K562 (cell line): ENCODE data around the gene EYA3. TPM values are rescaled to one million over a fixed set of nuclear protein-coding genes. Genes with fewer than 3 reads are reported as not detected.

Experiments
- ATF7 ChIP-seq: fragments of 450-650 bp; IDR thresholded peaks from 2 replicates; pipeline ENCODE4 v1.7.1; 2014; ENCODE audit warnings: mild to moderate bottlenecking, moderate library complexity
- CBX8 ChIP-seq: fragments of 200-600 bp; sonication (generic); IDR thresholded peaks from 2 replicates; pipeline ENCODE4 v1.6.1; 2012; ENCODE audit warnings: borderline replicate concordance, mixed run types, low read depth, mild to moderate bottlenecking, moderate library complexity, mixed read lengths, low read length, control low read depth, inconsistent platforms; ENCODE audit not compliant: poor library complexity, severe bottlenecking; ENCODE audit errors: extremely low read depth
- CHD4 ChIP-seq: fragments of 200-600 bp; sonication (generic); IDR thresholded peaks from 3 replicates; pipeline ENCODE4 v1.6.1; 2012; ENCODE audit warnings: low read depth, mild to moderate bottlenecking, mixed read lengths, low read length, inconsistent platforms; ENCODE audit not compliant: insufficient read depth, insufficient replicate concordance, poor library complexity, severe bottlenecking
- ELF2 ChIP-seq: fragments of 250-450 bp; sonication (Bioruptor Pico); IDR thresholded peaks from 2 replicates; pipeline ENCODE4 v1.5.0; 2021; ENCODE audit warnings: mild to moderate bottlenecking
- GTF2E2 ChIP-seq: fragments of 200-800 bp; sonication (Bioruptor generic); IDR thresholded peaks from 2 replicates; pipeline ENCODE4 v1.6.1; 2016; ENCODE audit warnings: missing genetic modification characterization, missing compliant biosample characterization
- HCFC1 ChIP-seq: IDR thresholded peaks from 2 replicates; pipeline ENCODE4 v1.6.1; 2012; ENCODE audit warnings: low read depth, low read length, improper control_type of control experiment
- HDAC8 ChIP-seq: fragments of 450-650 bp; IDR thresholded peaks from 2 replicates; pipeline ENCODE4 v1.6.1; 2016; ENCODE audit warnings: mild to moderate bottlenecking, missing genetic modification characterization, moderate library complexity, missing compliant biosample characterization
- KAT2B ChIP-seq: IDR thresholded peaks from one replicate; pipeline ENCODE4 v1.6.1; 2012; ENCODE audit warnings: low read depth, mild to moderate bottlenecking, control low read depth, inconsistent platforms, low read length, moderate library complexity
- KDM2B ChIP-seq: fragments of 250-450 bp; sonication (Bioruptor Pico); IDR thresholded peaks from 2 replicates; pipeline ENCODE4 v1.8.0; 2021; ENCODE audit warnings: mild to moderate bottlenecking, moderate library complexity
- MBD2 ChIP-seq: sonication (generic); IDR thresholded peaks from 2 replicates; pipeline ENCODE4 v1.6.1; 2016; ENCODE audit warnings: low read depth, borderline replicate concordance
- NFE2 ChIP-seq: IDR thresholded peaks from 2 replicates; pipeline ENCODE4 v1.6.1; 2014; ENCODE audit warnings: antibody characterized with exemption, low read depth
- NONO ChIP-seq, 2 experiments: fragments of 200-400 bp in 1 of 2; fragments of 450-650 bp in 1 of 2; formaldehyde crosslinking in 1 of 2; IDR thresholded peaks; 2 replicates each; pipeline ENCODE4 v1.6.1; 2017; ENCODE audit warnings: low read depth in 2 of 2, mild to moderate bottlenecking in 2 of 2, moderate library complexity in 2 of 2, low read length in 1 of 2
- PHF20 ChIP-seq: fragments of 450-650 bp; IDR thresholded peaks from 2 replicates; pipeline ENCODE4 v1.6.1; 2018; ENCODE audit not compliant: partially characterized antibody
- PML ChIP-seq: IDR thresholded peaks from 2 replicates; pipeline ENCODE4 v1.6.1; 2012; ENCODE audit warnings: low read length, inconsistent platforms
- PURB ChIP-seq: sonication (generic); formaldehyde crosslinking; IDR thresholded peaks from 2 replicates; pipeline ENCODE4 v1.9.0; 2021; ENCODE audit warnings: low read depth, mild to moderate bottlenecking, missing genetic modification reagents
- SIN3B ChIP-seq: fragments of 450-650 bp; IDR thresholded peaks from 2 replicates; pipeline ENCODE4 v1.6.1; 2017; ENCODE audit warnings: low read depth, mild to moderate bottlenecking, moderate library complexity
- SP1 ChIP-seq: sonication (generic); formaldehyde crosslinking; IDR thresholded peaks from 2 replicates; pipeline ENCODE4 v1.8.1; 2022; ENCODE audit warnings: mild to moderate bottlenecking, missing genetic modification reagents
- TAF1 ChIP-seq: IDR thresholded peaks from 2 replicates; pipeline ENCODE4 v1.6.1; 2011; ENCODE audit warnings: mild to moderate bottlenecking, low read length, moderate library complexity; ENCODE audit not compliant: insufficient read depth, control insufficient read depth, severe bottlenecking; ENCODE audit errors: extremely low read depth
- TEAD4 ChIP-seq, 2 experiments: sonication (generic) in 1 of 2; formaldehyde crosslinking in 1 of 2; IDR thresholded peaks; 2 replicates each; pipeline versions ENCODE4 v1.6.1 to v1.8.0; 2012 to 2022; ENCODE audit warnings: borderline replicate concordance in 1 of 2, inconsistent platforms in 1 of 2, low read length in 1 of 2, mild to moderate bottlenecking in 1 of 2, missing genetic modification reagents in 1 of 2
- ZNF280A ChIP-seq: fragments of 450-650 bp; IDR thresholded peaks from 2 replicates; pipeline ENCODE4 v1.6.1; 2018; ENCODE audit warnings: mild to moderate bottlenecking, low read depth; ENCODE audit not compliant: partially characterized antibody
- ZNF436 ChIP-seq: fragments of 250-450, 450-650 bp; sonication (Bioruptor Pico); formaldehyde crosslinking; IDR thresholded peaks from 2 replicates; pipeline ENCODE4 v1.7.0; 2020; ENCODE audit warnings: mild to moderate bottlenecking
- ZNF696 ChIP-seq: fragments of 250-450 bp; sonication (Bioruptor Pico); conservative IDR thresholded peaks from 2 replicates; pipeline ENCODE4 v1.4.0; 2020; ENCODE audit warnings: mild to moderate bottlenecking, moderate library complexity
- polyA plus RNA-seq, 8 experiments: library from polyadenylated mRNA; depleted of rRNA in 4 of 8; stranded (reverse) in 5 of 8; unstranded in 3 of 8; fragments of >200 nt; fragmentation: Nextera tagmentation in 2 of 8; fragmentation: Illumina TruSeq in 1 of 8; extraction: Ambion mirVana in 2 of 8; extraction: Trizol in 1 of 8; gene quantifications; 2 replicates each; pipeline versions ENCODE4 v1.2.1 to v1.2.3, GENCODE V29; 2011 to 2014; ENCODE audit warnings: inconsistent platforms in 1 of 8, missing spikeins in 1 of 8
- total RNA-seq, 7 experiments: library from RNA; depleted of rRNA in 6 of 7; stranded (reverse); fragments of >200 nt in 6 of 7; fragmentation: Illumina TruSeq in 2 of 7; extraction: Trizol in 2 of 7; gene quantifications; 2 replicates each; pipeline versions ENCODE4 v1.2.1 to v1.2.3, GENCODE V29; 2011 to 2021; ENCODE audit warnings: low replicate concordance in 1 of 7
- TF ChIP-seq, protein P1 (sequence below): fragments of 450-650 bp; IDR thresholded peaks from 2 replicates; pipeline ENCODE4 v1.6.1; 2018; ENCODE audit not compliant: partially characterized antibody

The EYA3 gene
- total and polyA plus RNA-seq, 9 of the 15 experiments (the other 6 are each of a cell fraction or from before 2014, with no cell fraction given) = 21.7 to 64.0 (median 43.6) TPM

GRCh38 chr1:28135371-28136168 is 47.2 kb upstream of the EYA3 start (continued):
- TF ChIP-seq TEAD4 (IDR thresholded peaks at IDR 0.05; ENCODE audit: low read length) (no peak), TEAD4 (CRISPR knock-in tag; IDR thresholded peaks at IDR 0.05; ENCODE audit: borderline replicate concordance) (no peak), CBX8 (no peak), SP1 (CRISPR knock-in tag) (no peak), ZNF696 (CRISPR knock-in tag) (no peak), MBD2 (no peak), GTF2E2 (tag) (no peak), CHD4 (no peak), ATF7 (no peak), NFE2 (no peak), PURB (CRISPR knock-in tag) (no peak), PHF20 (no peak), TAF1 (no peak), HCFC1 (no peak), KDM2B (CRISPR knock-in tag) (no peak), ZNF280A (no peak), SIN3B (no peak), ELF2 (no peak), NONO (IDR thresholded peaks at IDR 0.05; ENCODE audit: low read depth in 2 of 2, low read length in 1 of 2) (no peak), ZNF436 (CRISPR knock-in tag) (no peak), PML (no peak), HDAC8 (tag) (no peak), KAT2B (no peak)
- TF ChIP-seq, protein P1, sequence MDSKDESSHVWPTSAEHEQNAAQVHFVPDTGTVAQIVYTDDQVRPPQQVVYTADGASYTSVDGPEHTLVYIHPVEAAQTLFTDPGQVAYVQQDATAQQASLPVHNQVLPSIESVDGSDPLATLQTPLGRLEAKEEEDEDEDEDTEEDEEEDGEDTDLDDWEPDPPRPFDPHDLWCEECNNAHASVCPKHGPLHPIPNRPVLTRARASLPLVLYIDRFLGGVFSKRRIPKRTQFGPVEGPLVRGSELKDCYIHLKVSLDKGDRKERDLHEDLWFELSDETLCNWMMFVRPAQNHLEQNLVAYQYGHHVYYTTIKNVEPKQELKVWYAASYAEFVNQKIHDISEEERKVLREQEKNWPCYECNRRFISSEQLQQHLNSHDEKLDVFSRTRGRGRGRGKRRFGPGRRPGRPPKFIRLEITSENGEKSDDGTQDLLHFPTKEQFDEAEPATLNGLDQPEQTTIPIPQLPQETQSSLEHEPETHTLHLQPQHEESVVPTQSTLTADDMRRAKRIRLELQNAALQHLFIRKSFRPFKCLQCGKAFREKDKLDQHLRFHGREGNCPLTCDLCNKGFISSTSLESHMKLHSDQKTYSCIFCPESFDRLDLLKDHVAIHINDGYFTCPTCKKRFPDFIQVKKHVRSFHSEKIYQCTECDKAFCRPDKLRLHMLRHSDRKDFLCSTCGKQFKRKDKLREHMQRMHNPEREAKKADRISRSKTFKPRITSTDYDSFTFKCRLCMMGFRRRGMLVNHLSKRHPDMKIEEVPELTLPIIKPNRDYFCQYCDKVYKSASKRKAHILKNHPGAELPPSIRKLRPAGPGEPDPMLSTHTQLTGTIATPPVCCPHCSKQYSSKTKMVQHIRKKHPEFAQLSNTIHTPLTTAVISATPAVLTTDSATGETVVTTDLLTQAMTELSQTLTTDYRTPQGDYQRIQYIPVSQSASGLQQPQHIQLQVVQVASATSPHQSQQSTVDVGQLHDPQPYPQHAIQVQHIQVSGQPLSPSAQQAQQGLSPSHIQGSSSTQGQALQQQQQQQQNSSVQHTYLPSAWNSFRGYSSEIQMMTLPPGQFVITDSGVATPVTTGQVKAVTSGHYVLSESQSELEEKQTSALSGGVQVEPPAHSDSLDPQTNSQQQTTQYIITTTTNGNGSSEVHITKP = no peak
